Osteoblast (primary cell): ENCODE measurements around the gene LRRK1. TPM values are rescaled to one million over a fixed set of nuclear protein-coding genes. Genes with fewer than 3 reads are reported as not detected.

ENCODE experiments used
- DNase-seq: peaks from one replicate; pipeline ENCODE4 v3.0.0; 2011; ENCODE audit warnings: low spot score, mixed read lengths; ENCODE audit not compliant: insufficient read length; ENCODE audit errors: missing footprints
- H2AFZ ChIP-seq: 2 replicates; pipeline ENCODE4 v1.6.0; 2011; ENCODE audit warnings: mild to moderate bottlenecking, low read length
- H3K27ac ChIP-seq: 2 replicates; pipeline ENCODE4 v1.5.1; 2011; ENCODE audit warnings: mild to moderate bottlenecking, low read depth, low read length, moderate library complexity
- H3K27me3 ChIP-seq: 2 replicates; pipeline ENCODE4 v1.6.0; 2012; ENCODE audit warnings: mild to moderate bottlenecking, control low read depth, inconsistent platforms, low read length, moderate library complexity; ENCODE audit not compliant: insufficient read depth
- H3K36me3 ChIP-seq: 2 replicates; pipeline ENCODE4 v1.5.1; 2011; ENCODE audit warnings: mild to moderate bottlenecking, low read length, control low read depth, moderate library complexity; ENCODE audit not compliant: insufficient read depth
- H3K4me1 ChIP-seq: 2 replicates; pipeline ENCODE4 v1.5.1; 2011; ENCODE audit warnings: mild to moderate bottlenecking, low read length, control low read depth, moderate library complexity; ENCODE audit not compliant: insufficient read depth
- H3K4me2 ChIP-seq: 2 replicates; pipeline ENCODE4 v1.6.0; 2011; ENCODE audit warnings: mild to moderate bottlenecking, low read length; ENCODE audit not compliant: insufficient read depth
- H3K4me3 ChIP-seq: fragments of 200-600 bp; sonication (generic); 3 replicates; pipeline ENCODE4 v1.5.1; 2012; ENCODE audit warnings: mild to moderate bottlenecking, low read length, inconsistent platforms; ENCODE audit not compliant: insufficient read depth
- H3K79me2 ChIP-seq: 2 replicates; pipeline ENCODE4 v1.6.0; 2012; ENCODE audit warnings: mild to moderate bottlenecking, low read length, control low read depth, inconsistent platforms; ENCODE audit not compliant: insufficient read depth
- H3K9me3 ChIP-seq: 2 replicates; pipeline ENCODE4 v1.5.1; 2011; ENCODE audit warnings: low read depth, low read length, control low read depth
- H4K20me1 ChIP-seq: 2 replicates; pipeline ENCODE4 v1.6.0; 2012; ENCODE audit warnings: mild to moderate bottlenecking, low read length, control low read depth; ENCODE audit not compliant: insufficient read depth
- CTCF ChIP-seq: IDR thresholded peaks from 2 replicates; pipeline ENCODE4 v1.5.1; 2011; ENCODE audit warnings: mild to moderate bottlenecking, low read depth, low read length, moderate library complexity; ENCODE audit errors: extremely low read depth
- total RNA-seq: library from RNA; depleted of rRNA; stranded (reverse); fragments of >200 nt; gene quantifications from 2 replicates; pipeline ENCODE4 v1.2.3, GENCODE V29; 2012

LRRK1 gene
- total RNA-seq, 1 donor = 15.2 TPM

- Histone ChIP-seq H3K4me2 (no peak overlapping the region), H2AFZ (no peak overlapping the region), H3K9me3 (no peaks in the 10 kb centered on the region), H4K20me1 (no peaks in the 10 kb centered on the region), H3K79me2 (peaks cover 7% of the 10 kb centered on the region), H3K27ac (no peak overlapping the region), H3K27me3 (no peaks in the 10 kb centered on the region), H3K4me1 (no peaks in the 10 kb centered on the region), H3K36me3 (no peaks in the 10 kb centered on the region), H3K4me3 (no peak overlapping the region)
- DNase-seq = no peak
- no peak for TF ChIP-seq CTCF
Measured at GRCh38 chr15:100948430-100948762, 29.2 kb downstream of the LRRK1 start.

GRCh38 chr15:100949691-100950090, 30.5 kb downstream of the LRRK1 start:
- H3K36me3 ChIP-seq = no peaks in the 10 kb centered on the region
- peaks cover 10% of the 10 kb centered on the region for H3K79me2 ChIP-seq
- H3K9me3 ChIP-seq = no peaks in the 10 kb centered on the region
- H3K4me2 ChIP-seq = no peak overlapping the region
- no peak for TF ChIP-seq CTCF
- H2AFZ ChIP-seq = no peak overlapping the region
- H3K27ac ChIP-seq = no peak overlapping the region
- H3K4me3 ChIP-seq = no peak overlapping the region
- no peaks in the 10 kb centered on the region for H3K4me1 ChIP-seq
- no peaks in the 10 kb centered on the region for H3K27me3 ChIP-seq
- H4K20me1 ChIP-seq = no peaks in the 10 kb centered on the region
- DNase-seq = no peak

GRCh38 chr15:100951965-100952364, 32.8 kb downstream of the LRRK1 start:
- Histone ChIP-seq H3K79me2 (peaks cover 22% of the 10 kb centered on the region), H4K20me1 (no peaks in the 10 kb centered on the region), H3K4me3 (no peak overlapping the region), H3K4me2 (no peak overlapping the region), H3K4me1 (no peaks in the 10 kb centered on the region), H3K36me3 (no peaks in the 10 kb centered on the region), H2AFZ (no peak overlapping the region), H3K27me3 (no peaks in the 10 kb centered on the region), H3K27ac (no peak overlapping the region), H3K9me3 (no peaks in the 10 kb centered on the region)
- TF ChIP-seq CTCF = no peak
- DNase-seq = no peak

- no peaks in the 10 kb centered on the region for H4K20me1 ChIP-seq
- no peaks in the 10 kb centered on the region for H3K27me3 ChIP-seq
- H3K9me3 ChIP-seq = no peaks in the 10 kb centered on the region
- no peak overlapping the region for H2AFZ ChIP-seq
- TF ChIP-seq CTCF = no peak
- H3K4me2 ChIP-seq = no peak overlapping the region
- H3K36me3 ChIP-seq = no peaks in the 10 kb centered on the region
- H3K4me1 ChIP-seq = peaks cover 5% of the 10 kb centered on the region
- DNase-seq = no peak
- H3K4me3 ChIP-seq = no peak overlapping the region
- H3K27ac ChIP-seq = no peak overlapping the region
- peaks cover 26% of the 10 kb centered on the region for H3K79me2 ChIP-seq
Measured at GRCh38 chr15:100952566-100952965, 33.4 kb downstream of the LRRK1 start.
